DMS114 treated with DMSO at 0.1 percent for 48 hours (cell line): ENCODE data around the gene PNCK.

Experiments
- DNase-seq: peaks from one replicate; lab custom pipeline; 2025; ENCODE audit not compliant: unreplicated experiment; lab: John Stamatoyannopoulos, UW

Gene PNCK

DNA sequence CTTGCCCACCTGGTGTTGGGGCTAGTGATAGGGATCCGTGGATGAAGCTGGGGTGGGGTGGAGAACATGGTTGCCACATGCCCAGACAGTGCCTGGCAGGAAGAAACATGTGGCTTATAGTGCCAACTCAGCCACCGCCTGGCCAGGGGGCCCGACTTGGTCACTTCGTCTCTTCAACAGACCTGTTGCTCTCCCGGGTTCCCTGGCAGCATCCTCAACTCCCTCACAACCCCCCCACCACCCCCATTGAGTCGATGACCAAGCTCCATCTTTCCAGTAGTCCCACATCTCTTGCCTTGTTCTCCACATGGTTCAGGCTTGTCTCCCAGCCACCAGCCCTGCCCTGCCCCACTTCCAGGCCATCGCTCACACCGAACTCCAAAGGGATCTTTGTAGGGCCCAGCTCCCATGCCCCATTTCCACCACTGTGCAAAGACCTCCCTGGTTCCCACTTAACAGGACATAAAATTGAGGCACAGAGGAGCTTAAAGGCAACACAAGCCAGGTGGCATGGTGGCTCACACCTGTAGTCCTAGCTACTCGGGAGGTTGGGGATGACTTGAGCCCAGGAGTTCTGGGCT lies 7.8 kb downstream of the PNCK start:
- no peak for DNase-seq

DNA sequence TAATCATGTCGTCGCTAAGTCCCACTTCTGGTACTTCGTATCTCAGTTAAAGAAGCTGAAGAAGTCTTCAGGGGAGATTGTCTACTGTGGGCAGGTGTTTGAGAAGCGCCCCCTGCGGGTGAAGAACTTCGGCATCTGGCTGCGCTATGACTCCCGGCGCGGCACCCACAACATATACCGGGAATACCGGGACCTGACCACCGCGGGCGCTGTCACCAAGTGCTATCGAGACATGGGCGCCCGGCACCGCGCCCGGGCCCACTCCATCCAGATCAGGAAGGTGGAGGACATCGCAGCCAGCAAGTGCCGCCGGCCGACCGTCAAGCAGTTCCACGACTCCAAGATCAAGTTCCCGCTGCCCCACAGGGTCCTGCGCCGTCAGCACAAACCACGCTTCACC lies 11.3 kb downstream of the PNCK start:
- DNase-seq = no peak

DNA sequence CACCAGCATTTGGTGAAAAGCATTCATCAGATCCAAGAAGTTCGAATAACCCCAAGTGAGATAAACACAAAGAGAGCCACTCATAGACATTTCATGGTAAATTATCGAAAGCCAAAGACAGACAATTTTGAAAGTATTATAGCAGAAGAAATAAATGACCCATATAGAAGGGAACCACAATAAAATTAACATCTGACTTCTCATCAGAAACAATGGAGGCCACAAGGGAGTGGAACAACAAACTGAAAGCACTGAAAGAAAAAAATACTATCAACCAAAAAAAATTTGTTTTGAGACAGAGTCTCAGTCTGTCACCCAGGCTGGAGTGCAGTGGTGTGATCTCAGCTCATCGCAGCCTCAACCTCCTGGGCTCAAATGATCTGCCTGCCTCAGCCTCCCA lies 14.3 kb downstream of the PNCK start:
- DNase-seq = no peak

DNA sequence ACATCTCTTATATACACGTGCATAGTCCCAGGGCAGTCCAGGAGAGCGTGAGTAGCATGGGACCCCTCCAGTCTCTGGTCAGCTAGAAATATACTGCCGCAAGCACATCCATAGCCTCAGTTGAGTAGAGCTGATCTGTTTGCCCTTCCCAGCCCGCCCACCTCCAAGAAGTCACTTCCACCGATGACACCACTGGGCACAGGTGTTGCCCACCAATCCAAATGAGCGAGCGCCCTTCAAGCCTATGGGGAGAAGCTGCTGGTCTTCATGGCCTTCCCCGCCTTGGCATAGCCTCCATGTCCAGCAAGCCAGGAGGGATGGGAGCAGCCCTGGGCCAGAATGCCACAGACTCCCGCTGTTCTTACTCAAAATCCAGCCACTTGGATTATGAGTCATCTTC lies 16.5 kb downstream of the PNCK start:
- DNase-seq = no peak

DNA sequence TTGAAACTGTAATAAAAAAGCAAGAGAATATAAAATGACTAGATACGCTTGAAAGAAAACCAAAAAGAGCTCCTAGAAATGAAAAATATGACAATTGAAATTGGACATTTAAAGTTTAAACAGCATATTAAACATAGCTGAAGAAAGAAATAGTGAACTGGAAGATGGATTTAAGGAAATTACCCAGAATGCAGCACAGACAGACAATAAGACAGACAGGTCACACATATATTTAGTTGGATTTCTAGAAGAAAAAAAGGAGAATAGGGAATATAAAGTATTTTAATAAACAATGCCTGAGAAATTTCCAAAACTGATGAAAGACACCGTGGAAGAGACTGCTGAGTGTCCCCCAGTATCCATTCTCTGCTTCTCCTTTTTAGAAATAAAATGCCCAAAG lies 20.1 kb downstream of the PNCK start:
- no peak for DNase-seq

DNA sequence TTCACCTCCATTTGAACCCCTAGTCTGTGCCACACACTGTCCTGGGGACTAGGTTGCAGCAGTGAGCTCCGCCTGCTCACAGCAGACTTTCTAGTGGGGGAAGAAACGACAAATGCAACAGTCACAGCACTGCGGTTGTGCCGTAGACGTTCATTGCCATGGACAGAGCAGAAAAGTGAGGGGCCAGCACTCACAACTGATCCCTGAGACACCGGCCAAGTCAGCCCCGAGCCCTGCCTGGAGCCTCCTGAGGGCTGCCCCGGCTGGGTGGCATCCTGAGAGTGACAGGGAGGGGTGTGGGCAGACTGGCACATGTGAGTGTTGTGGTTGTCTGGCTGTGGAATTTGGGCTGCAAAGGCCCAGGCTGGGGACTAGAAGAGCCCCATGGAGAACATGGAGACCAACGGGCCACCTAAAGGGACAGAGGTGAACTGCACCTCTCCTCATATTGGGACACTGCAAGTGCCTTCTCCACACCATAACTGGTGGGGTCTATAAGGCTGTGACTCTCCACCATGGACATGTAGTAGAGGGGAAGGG lies 22.0 kb downstream of the PNCK start:
- DNase-seq = no peak

DNA sequence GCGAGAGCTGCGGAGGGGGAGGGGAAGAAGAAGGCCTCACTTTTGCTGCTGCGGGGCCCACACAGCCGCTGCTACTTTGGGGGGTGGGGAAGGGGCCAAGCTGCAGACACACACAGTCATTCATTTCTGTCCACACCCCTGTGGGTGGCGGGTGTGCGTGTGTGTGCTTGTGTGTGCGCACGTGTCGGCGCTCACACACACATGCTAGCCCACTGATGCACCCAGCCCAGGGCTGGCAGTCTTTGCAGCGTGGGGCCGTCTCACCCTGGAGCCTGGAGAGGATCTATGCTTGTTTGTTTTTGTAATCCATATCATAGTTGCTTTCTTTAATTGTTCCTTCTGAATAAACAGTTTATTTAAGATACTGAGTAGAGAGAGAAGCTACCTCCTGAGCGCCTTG lies 22.7 kb downstream of the PNCK start:
- DNase-seq = no peak

DNA sequence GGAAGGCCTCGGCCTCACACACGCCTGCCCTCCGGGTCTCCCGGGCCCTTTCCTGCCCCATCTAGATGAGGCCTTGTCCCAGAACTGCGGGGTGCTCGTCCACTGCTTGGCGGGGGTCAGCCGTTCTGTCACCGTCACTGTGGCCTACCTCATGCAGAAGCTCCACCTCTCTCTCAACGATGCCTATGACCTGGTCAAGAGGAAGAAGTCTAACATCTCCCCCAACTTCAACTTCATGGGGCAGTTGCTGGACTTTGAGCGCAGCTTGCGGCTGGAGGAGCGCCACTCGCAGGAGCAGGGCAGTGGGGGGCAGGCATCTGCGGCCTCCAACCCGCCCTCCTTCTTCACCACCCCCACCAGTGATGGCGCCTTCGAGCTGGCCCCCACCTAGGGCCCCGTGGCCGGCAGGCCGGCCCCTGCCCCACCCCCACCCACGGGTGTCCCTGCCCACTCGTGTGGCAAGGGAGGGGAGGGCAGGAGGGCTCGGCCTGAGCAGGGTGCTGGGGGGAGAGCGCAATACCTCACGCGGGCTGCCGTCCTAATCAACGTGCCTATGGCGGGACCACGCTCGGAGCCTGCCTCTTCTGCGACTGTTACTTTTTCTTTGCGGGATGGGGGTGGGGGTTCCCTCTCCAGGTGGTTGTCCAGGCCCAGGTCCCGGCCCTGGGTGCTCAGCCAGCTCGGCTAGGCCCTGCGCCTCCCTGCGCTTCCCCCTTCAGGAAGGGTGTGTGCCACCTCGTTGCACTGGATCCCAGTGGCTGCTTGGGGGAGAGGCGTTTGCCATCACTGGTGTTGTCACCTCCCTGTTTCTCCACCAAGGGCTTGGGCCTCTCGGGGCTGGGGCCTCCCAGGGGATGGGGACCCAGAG lies 23.5 kb downstream of the PNCK start:
- DNase-seq = no peak

DNA sequence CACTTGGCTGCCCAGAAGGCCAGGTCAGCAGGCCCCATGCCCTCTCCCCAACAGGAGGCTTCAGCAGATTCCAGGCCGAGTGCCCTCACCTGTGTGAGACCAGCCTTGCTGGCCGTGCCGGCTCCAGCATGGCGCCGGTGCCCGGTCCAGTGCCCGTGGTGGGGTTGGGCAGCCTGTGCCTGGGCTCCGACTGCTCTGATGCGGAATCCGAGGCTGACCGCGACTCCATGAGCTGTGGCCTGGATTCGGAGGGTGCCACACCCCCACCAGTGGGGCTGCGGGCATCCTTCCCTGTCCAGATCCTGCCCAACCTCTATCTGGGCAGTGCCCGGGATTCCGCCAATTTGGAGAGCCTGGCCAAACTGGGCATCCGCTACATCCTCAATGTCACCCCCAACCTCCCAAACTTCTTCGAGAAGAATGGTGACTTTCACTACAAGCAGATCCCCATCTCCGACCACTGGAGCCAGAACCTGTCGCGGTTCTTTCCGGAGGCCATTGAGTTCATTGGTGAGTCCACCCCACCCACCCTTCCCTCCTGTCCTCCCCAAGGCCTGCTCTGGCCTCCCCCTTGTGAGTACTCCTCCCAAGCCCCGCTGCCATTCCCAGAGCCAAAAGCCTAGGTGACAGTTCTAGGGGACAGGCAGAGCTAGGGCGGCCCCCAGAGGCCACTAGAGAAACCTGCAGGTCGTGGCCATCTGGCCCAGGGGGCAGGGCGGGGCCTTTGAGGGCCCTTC lies 24.3 kb downstream of the PNCK start:
- no peak for DNase-seq

DNA sequence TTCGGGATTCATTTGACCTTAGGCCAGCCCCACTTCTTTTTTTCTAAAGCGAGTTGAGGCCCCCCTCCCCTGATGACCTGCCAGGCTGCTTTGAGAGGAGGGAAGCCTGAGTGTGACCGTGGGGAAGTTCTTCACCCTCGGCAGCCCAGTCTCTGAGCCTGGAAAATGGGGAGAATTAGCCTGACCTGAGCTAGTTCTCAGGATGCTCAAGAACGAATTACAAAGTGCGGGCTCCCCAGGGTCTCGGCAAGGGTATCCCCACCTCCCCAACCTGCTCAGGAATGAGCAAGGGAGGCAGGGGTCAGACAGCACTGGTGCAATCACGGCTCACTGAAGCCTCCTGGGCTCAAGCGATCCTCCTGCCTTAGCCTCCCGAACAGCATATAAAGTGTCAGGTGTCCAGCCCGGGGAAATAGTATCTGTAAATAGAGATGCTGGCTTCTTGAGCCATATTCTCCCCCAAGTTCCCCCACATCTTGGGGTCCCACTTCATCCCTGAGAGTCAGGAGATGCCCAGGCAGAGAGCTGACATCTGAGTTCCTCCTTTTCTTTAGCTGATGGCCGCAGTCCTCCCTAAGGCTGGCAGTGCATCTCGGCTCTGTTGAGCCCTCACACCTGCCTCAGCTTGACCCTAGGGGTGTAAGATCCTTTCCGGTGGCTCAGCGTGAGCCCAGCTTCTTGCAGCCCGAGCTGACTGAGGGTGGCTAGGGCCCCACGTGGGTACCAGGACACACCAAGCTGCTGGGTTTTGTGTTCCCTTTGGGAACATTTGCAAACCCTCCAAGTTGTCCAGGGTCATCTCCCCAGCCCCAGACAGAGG lies 25.0 kb downstream of the PNCK start:
- no peak for DNase-seq

DNA sequence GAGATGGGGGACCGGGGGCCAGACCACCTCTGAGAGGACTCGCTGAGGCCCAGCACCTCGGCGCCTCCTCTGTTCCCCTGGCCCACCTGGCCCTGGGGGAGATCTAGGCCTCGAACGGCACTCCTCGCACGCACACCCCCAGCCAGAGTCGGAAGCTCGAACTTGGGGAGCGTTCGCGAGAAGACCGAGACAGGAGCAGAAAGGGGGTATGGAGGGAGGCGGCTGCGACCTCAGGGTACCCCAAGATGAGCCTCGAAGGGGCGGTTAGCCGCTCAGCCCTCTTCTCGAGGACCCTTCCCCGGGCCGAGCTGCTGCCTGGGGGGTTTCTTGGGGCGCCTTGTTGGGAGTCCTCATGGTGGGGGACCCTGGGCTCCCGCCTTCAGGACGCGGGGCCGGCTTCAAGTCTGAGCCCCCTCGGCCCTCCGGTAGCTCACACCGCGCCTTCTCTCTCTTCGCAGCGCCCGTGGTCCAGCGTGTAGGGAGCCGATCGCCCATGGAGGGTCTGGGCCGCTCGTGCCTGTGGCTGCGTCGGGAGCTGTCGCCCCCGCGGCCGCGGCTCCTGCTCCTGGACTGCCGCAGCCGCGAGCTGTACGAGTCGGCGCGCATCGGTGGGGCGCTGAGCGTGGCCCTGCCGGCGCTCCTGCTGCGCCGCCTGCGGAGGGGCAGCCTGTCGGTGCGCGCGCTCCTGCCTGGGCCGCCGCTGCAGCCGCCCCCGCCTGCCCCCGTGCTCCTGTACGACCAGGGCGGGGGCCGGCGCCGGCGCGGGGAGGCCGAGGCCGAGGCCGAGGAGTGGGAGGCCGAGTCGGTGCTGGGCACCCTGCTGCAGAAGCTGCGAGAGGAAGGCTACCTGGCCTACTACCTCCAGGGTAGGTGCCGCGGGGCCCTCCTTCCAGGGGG lies 25.9 kb downstream of the PNCK start:
- DNase-seq = no peak

DNA sequence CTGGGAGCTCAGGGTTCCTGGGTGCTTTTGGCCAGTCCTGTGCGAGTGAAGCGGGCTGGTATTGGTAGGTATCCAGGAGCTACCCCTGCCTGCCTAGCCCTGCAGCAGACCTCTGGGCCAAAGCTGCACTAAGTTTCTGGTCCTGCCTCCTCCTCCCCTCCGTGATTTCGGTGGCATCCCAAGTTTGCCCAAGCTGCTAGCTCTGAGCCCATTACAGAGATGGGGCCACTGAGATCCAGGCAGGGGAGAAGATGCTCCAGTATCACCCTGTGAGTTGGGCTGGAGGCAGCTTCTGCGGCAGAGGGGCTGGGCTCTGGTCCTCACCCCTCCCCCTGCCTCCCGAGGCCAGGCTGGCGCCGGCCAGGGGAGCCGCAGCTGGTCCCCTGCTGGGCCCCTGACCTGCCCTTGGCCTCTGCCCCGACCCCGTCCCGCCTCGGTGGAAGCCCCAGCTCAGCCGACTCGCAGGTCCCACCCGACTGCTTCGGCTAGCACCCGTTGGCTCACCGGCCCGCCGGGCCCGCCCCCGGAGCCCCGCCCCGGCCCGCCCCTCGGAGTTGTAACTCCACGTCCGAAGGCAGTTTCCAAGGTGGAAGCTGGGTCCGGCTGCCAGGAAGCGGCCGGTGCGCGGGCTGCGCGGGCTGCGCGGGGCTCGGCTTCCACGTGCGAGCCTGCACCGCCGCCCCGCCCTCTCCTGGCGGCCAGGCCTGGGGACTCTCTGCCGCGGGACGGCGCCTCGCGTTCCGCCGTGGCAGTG lies 26.8 kb downstream of the PNCK start, which contains the start of gene DUSP9:
Gene DUSP9, plus strand, starts transcription at position 584 of the 754 bp plus-strand sequence. CDS start 751 bp downstream, outside the sequence.
- DNase-seq = no peak

DNA sequence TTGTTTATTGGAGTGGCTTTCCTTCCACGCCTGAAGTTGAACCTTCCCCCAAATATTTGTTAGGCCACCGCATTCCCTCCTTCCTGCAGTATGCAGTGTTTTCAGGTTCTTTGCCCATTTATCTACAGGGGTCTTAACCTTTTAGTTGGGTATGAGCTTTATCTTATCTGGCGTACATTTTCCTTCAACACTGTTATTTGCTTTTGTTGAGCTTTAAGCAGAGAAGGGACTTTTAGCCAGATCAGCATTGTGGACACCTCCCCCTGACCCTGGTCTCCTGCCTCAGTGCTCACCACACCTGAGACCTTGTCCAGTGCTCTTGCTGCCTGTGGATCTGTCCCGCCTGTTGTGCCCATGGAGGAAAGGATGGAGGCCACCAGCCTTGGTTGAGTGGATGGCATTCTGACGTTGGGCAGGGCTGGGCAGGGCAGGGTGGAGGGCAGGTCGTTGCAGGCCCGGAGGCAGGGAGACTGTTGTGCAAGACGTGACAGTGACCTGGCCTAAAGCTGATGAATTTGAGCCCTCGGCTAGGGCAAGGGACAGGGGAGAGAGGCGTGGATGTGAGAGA lies 27.6 kb downstream of the PNCK start:
- no peak for DNase-seq

DNA sequence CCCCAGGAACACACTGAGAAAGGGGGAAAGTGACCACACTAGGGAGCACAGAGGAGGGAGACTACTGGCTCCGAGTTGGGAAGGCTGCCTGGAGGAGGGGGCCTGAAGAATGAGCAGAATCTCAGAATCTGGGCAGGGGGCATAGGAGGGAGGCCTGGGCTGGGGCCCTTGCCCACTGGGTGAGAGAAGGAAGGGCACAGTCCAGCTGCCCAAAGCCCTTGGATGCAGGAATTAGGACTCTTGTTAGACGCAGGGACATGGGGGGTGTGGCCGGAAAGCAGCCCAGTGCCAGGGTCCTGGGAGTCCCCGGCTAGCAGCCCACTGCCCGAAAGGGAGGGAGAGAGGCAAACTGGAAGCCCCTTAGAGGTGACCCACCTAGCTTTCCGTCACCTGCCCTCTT lies 28.5 kb downstream of the PNCK start:
- DNase-seq = no peak

DNA sequence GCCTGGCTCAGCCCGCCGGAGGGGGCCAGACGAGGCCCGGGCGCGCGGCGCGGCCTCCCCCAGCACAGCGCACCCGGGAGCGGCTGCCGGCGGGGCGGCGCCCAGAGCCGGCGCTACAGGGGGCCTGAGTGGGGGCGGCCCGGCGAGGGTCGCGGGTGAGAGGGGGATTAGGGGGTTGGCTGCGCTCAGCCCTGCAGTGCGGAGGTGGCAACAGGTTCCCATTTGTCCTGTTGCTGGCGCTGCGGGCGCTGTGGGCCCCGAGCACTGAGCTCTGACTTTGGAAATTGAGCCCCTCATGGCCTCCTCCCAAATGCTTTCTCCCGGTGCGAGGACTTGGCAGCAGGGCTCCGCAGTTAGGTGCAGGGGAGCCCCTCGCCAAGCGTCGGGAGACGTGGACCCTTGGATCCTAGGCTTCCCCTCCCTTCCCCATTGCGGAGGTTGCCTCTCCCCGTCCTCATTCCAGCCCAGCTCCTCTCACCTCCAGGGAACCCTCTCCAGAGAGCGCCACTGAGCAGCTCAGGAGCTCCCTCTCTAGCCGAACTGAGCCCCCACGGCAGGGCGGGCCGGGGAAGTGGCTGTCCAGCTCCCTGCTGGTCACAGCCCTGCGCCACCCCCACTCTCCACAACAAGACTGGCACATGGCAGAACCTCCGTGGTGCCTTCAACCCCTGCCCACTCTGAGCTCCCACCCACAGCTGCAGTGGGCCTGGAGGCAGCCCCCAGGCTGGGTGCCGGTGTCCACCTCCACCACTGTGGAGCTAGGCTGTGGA lies 29.1 kb downstream of the PNCK start:
- DNase-seq = no peak

DNA sequence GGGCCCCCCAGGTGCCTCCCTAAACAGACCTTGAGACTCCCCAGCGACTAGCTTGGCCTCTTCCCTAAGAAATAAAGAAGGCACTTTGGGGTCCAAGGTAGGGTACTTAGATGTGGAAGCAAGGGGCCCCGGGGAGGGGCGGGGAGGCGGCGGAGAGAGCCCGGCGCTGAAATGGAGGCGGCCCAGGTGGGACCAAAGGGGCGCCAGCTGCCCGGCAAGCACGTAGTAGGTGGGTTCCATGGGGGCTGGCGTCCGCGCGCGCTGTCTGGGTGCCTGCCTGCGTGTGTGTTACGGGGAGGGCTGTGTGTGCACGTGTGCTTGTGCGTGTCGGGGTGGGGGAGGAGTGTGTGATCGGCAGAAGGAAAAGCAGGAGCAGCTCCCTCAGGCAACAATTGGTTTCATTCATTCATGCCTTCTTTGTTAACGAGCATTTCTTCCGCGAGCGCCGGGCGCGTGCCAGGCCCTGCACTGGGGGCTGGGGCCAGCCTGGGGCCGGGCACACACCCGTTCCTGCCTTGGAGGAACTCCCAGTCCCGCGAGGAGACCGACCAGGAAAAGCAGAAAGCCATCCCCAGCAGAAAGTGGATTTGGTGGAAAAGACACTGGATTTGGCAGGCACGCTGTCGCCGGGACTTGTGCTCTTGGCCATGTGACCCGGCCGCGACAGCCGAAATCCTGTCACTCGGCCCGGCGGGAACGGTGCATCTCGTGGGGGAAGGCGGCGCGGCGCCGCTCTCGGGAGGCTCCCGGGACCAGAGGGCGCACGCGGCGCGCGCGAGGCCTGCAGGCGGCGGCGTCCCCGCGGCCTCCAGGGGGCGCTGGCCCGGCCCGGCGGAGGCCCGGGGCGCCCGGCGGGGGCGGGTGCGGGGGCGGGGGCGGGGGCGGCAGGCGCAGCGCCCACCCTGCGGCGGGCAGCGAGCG lies 29.9 kb downstream of the PNCK start:
- DNase-seq = no peak
